Ovary (tissue), 3 donors: ENCODE data around the gene XG.

ENCODE experiments used
- POLR2A ChIP-seq: fragments of 450-650 bp; IDR thresholded peaks from one replicate; pipeline ENCODE4 v1.6.1; 2017; ENCODE audit warnings: antibody characterized with exemption, mild to moderate bottlenecking, moderate library complexity
- TF ChIP-seq, protein P1 (sequence below), 3 donors: fragments of 450-650 bp in 2 of 3; fragments of 200-600 bp in 1 of 3; IDR thresholded peaks; one replicate each; pipeline versions ENCODE4 v1.5.1 to v1.8.0; 2016 to 2022; ENCODE audit warnings: antibody characterized with exemption in 3 of 3, mild to moderate bottlenecking in 1 of 3
- donor health status: DM: no; HTN: no; CAD: no.

DNA sequence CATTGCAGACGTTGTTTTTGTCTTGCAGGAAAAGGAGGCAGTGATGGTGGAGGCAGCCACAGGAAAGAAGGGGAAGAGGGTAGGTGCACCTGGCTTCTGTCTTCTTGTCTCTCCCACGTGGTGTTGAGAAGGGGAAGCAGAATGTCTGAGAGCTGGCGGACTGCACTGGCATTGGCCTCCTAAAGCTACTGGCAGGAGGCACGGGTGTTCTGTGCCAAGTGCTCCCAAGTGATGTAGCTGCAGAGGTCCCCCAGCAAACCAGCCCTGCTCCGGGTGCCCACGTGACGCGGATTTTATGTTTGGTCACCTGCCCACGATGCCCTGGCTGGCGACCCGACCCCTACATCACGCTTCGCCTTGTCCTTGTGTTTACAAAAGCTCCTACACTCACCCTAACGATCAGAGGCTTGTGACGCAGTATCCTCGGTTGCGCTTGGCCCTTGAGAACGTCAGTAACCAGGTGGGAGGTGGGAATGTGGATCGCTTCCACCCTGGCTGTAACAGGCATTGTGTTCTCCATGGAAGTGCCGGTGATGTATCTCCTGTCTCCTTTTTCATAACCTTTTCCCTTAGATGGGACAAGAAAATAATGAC, 28.5 kb upstream of the XG start:
- TF ChIP-seq, protein P1, sequence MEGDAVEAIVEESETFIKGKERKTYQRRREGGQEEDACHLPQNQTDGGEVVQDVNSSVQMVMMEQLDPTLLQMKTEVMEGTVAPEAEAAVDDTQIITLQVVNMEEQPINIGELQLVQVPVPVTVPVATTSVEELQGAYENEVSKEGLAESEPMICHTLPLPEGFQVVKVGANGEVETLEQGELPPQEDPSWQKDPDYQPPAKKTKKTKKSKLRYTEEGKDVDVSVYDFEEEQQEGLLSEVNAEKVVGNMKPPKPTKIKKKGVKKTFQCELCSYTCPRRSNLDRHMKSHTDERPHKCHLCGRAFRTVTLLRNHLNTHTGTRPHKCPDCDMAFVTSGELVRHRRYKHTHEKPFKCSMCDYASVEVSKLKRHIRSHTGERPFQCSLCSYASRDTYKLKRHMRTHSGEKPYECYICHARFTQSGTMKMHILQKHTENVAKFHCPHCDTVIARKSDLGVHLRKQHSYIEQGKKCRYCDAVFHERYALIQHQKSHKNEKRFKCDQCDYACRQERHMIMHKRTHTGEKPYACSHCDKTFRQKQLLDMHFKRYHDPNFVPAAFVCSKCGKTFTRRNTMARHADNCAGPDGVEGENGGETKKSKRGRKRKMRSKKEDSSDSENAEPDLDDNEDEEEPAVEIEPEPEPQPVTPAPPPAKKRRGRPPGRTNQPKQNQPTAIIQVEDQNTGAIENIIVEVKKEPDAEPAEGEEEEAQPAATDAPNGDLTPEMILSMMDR (IDR thresholded peaks at IDR 0.05) = no peak
- no peak for TF ChIP-seq POLR2A
